HG02610 (cell line): Measurements from ENCODE around the gene SLC4A8.

Source experiments
- ATAC-seq: cut with Tn5 transposase; IDR thresholded peaks from one replicate; pipeline ENCODE4 v1.9.1; 2021; ENCODE audit warnings: mild to moderate bottlenecking, moderate library complexity; ENCODE audit not compliant: unreplicated experiment

The SLC4A8 gene

DNA sequence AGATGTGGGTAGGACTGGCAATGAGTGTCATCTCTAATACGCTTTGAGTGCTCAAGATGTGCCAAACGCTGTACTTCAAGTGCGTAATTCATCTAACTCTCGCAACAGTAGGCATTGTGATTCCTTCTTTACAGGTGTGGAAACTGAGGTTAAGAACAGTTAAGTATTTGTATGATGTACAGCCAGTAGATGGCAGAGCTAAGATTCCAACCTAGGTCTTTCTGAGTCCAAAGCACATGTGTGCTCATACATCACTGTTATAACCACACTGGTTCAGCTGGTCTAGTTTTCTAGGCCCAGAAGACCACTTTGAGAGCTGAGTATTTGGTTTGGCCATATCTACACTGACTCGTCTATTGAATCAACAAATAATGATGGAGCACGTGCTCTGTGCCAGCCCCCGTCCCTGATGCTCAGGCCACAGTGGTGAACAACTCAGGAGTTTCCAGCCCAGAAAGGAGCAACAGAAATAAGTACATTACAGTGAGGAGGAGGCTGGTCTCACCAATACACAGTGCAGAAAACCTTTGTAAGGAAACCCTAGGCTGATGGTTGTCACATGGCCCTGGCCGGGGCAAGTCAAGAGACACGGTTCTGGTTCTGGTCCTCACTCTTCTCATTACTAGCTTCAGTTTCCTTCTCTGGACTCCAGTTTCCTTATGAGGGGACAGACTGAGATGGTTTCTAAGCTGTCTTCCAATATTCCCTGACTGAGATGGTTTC is 97.1 kb downstream of the SLC4A8 start:
- no peak for ATAC-seq

DNA sequence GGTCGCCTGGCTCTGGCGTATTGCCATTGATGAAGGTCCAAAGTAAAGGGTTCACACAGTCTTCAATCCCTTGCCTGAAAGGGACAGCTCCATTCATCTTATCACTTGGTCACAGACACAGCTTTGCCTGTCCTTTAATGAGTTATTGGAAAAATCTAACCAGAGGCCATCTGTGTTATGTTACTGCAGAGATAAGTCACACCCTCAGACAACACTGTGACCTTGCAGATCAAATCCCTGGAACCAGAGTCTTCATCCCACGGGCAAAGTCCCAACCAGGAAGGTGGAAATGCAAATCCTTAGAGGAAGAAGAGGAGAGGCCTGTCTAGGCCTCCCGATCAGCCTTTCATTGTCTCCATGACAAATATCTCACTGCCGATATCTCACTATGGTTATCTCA is 98.1 kb downstream of the SLC4A8 start:
- ATAC-seq, result no peak

- ATAC-seq, result no peak
These were observed 99.8 kb downstream of the SLC4A8 start for GRCh38 chr12:51524386-51524901.

- ATAC-seq, result no peak
These were observed 100.9 kb downstream of the SLC4A8 start for GRCh38 chr12:51525518-51525917.

- no peak for ATAC-seq
These were observed 103.3 kb downstream of the SLC4A8 start for GRCh38 chr12:51527966-51528365.

- ATAC-seq, result no peak
These were observed 104.4 kb downstream of the SLC4A8 start for GRCh38 chr12:51528852-51529650.

GRCh38 chr12:51529651-51529970 is 105.0 kb downstream of the SLC4A8 start:
- ATAC-seq, result no peak

DNA sequence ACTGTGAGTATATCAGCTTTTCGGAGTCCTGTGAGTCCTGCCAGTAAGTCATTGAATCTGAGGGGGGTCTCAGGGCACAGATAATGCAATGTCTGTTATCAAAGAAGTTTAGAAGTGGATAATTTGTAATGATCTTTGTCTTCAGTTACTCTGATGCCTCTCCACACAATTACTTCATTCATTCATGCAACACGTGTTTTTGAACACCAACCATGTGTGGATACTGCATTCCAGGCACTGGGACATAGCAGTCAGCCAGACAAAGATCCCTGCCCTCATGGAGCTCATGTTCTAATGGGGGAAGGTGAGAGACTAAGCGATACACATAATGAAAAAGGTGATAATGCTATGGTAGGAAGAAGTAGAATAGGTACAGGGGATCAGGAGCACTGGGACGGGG is 105.6 kb downstream of the SLC4A8 start:
- ATAC-seq, result no peak

- no peak for ATAC-seq
These were observed 106.8 kb downstream of the SLC4A8 start for GRCh38 chr12:51531284-51531977.

- peak; percentile 70 for ATAC-seq
These were observed 107.4 kb downstream of the SLC4A8 start for GRCh38 chr12:51531978-51532497.

- no peak for ATAC-seq
These were observed 109.2 kb downstream of the SLC4A8 start for GRCh38 chr12:51533799-51534198.

GRCh38 chr12:51534216-51535074 is 109.8 kb downstream of the SLC4A8 start:
- ATAC-seq, result no peak

- no peak for ATAC-seq
These were observed 111.5 kb downstream of the SLC4A8 start for GRCh38 chr12:51536159-51536558.

GRCh38 chr12:51538149-51538548 is 113.5 kb downstream of the SLC4A8 start:
- no peak for ATAC-seq

DNA sequence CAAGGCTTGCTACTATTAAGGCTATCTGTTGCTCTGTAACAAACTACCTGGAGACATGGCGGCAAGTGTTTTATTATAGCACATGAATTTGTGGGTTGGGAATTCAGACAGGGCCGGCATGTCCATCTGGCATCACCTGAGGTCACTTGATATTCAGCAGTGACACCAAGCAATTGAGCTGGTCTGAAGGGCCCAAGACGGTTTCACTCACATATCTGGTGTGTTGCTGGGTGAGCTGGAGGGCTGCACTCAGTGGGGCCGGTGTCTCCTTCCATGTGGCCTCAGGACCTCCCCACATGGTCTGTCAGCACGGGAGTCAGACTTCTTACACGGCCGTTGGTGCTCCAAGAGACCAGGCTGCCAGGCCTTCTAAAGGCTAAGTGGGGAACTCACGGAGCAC is 114.0 kb downstream of the SLC4A8 start:
- no peak for ATAC-seq

- ATAC-seq, result no peak
These were observed 116.4 kb downstream of the SLC4A8 start for GRCh38 chr12:51540996-51541395.

- ATAC-seq, result no peak
These were observed 121.5 kb downstream of the SLC4A8 start for GRCh38 chr12:51546097-51546496.

GRCh38 chr12:51547606-51548005 is 123.0 kb downstream of the SLC4A8 start:
- ATAC-seq, result no peak

DNA sequence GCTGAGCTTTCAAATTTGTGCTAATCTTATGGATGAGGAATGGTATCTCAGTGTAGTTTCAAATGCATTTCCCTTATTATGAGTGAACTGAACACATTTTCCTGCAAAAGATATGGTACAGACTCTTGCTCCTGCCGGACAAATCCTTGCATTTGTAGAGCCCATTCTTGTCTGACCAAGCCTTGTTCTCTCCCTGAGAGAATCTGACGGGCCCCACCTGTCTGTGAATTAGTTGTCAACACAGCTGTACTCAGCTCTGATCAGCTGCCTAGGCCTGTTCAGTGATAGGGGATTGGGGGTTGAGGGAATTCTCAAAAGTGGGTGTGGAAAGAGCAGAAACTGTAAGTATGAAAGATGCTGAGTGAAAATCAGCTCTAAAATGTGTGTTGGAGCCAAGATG is 123.6 kb downstream of the SLC4A8 start:
- no peak for ATAC-seq

- ATAC-seq, result no peak
These were observed 125.0 kb downstream of the SLC4A8 start for GRCh38 chr12:51549637-51550036.
